NCI-H2227 (cell line): ENCODE results near the gene SAMD8.
"Not testable (repeated sequence)": the region's sequence is repeated elsewhere in the genome, so short reads cannot be mapped to it uniquely, and the experiment has no call there.

Experiments
- DNase-seq: peaks from one replicate; lab custom pipeline; 2025; ENCODE audit not compliant: unreplicated experiment; lab: John Stamatoyannopoulos, UW

Gene SAMD8

GRCh38 chr10:75191821-75192568 is 80.5 kb downstream of the SAMD8 start:
- DNase-seq, result no peak

- not testable (repeated sequence) for DNase-seq
These were observed 83.2 kb downstream of the SAMD8 start for GRCh38 chr10:75194625-75195024.

GRCh38 chr10:75195035-75195763 is 83.7 kb downstream of the SAMD8 start:
- DNase-seq, result no peak

GRCh38 chr10:75197066-75197465 is 85.6 kb downstream of the SAMD8 start:
- DNase-seq, result no peak

GRCh38 chr10:75197906-75198305 is 86.5 kb downstream of the SAMD8 start:
- no peak for DNase-seq

- not testable (repeated sequence) for DNase-seq
These were observed 88.5 kb downstream of the SAMD8 start for GRCh38 chr10:75199949-75200348.

GRCh38 chr10:75201793-75202307 is 90.4 kb downstream of the SAMD8 start:
- DNase-seq, result no peak

- no peak for DNase-seq
These were observed 91.0 kb downstream of the SAMD8 start for GRCh38 chr10:75202321-75203045.

GRCh38 chr10:75203046-75203620 is 91.7 kb downstream of the SAMD8 start:
- DNase-seq, result not testable (repeated sequence)

- no peak for DNase-seq
These were observed 92.3 kb downstream of the SAMD8 start for GRCh38 chr10:75203724-75204123.

- no peak for DNase-seq
These were observed 94.5 kb downstream of the SAMD8 start for GRCh38 chr10:75205908-75206307.

GRCh38 chr10:75206638-75207037 is 95.2 kb downstream of the SAMD8 start:
- DNase-seq, result not testable (repeated sequence)

- no peak for DNase-seq
These were observed 95.8 kb downstream of the SAMD8 start for GRCh38 chr10:75207079-75207856.

- DNase-seq, result no peak
These were observed 96.3 kb downstream of the SAMD8 start for GRCh38 chr10:75207857-75208144.

- no peak for DNase-seq
These were observed 96.7 kb downstream of the SAMD8 start for GRCh38 chr10:75208181-75208580.

GRCh38 chr10:75209086-75209920 is 97.8 kb downstream of the SAMD8 start:
- DNase-seq, result peak; percentile 38

GRCh38 chr10:75209921-75210281 is 98.4 kb downstream of the SAMD8 start:
- DNase-seq, result peak; percentile 64

GRCh38 chr10:75210282-75211006 is 99.0 kb downstream of the SAMD8 start, which contains the start of gene VDAC2:
Gene VDAC2, plus strand, starts transcription at chr10:75210796. Its CDS starts 363 bp downstream, at chr10:75211159.
- DNase-seq, result peak; percentile 87
